GM12878 (cell line): ENCODE results near the gene ATP1B1. TPM values are rescaled to one million over a fixed set of nuclear protein-coding genes. Genes with fewer than 3 reads are reported as not detected.

Experiments
- ATAC-seq: fragments of 200-7000 bp; cut with Tn5 transposase; 3 replicates; pipeline ENCODE4 v1.9.1; 2020; ENCODE audit warnings: mild to moderate bottlenecking, moderate library complexity
- BruUV-seq: library from RNA; stranded (reverse); fragments of 400-500 nt; replicated peaks from 2 replicates; lab custom pipeline; 2021; lab: Mats Ljungman, UMichigan
- CTCF ChIA-PET: fragments of 300-600 bp; sonication (Branson Sonifier 250); formaldehyde crosslinking; extraction: SDS; loops from one replicate; lab custom pipeline; 2021; ENCODE audit warnings: inconsistent platforms; lab: Yijun Ruan, JAX
- POLR2A ChIA-PET: fragments of 350-600 bp; formaldehyde crosslinking; extraction: SDS; loops from one replicate; lab custom pipeline; 2021; ENCODE audit warnings: inconsistent platforms; lab: Charles Lee
- RAD21 ChIA-PET: fragments of 300-600 bp; sonication (Branson Sonifier 250); formaldehyde crosslinking; loops from one replicate; lab custom pipeline; 2023; ENCODE audit warnings: antibody characterized with exemption; ENCODE audit not compliant: unreplicated experiment; lab: Charles Lee
- SMC1A ChIA-PET: fragments of 300-600 bp; sonication (Branson Sonifier 250); formaldehyde crosslinking; loops from one replicate; lab custom pipeline; 2023; ENCODE audit not compliant: unreplicated experiment, uncharacterized antibody; lab: Charles Lee
- DNase-seq: peaks from one replicate; pipeline ENCODE4 v3.0.0-alpha.2; 2011; ENCODE audit warnings: low read depth, low spot score
- FAIRE-seq: peaks from 3 replicates; lab custom pipeline; 2011; peaks lifted over from hg19 to GRCh38; lab: Jason Lieb, UNC
- H2AFZ ChIP-seq: 2 replicates; pipeline ENCODE4 v1.6.0; 2011; ENCODE audit warnings: low read depth, low read length, control low read depth; ENCODE audit not compliant: control insufficient read depth
- H3K27ac ChIP-seq: 2 replicates; pipeline ENCODE4 v1.5.1; 2011; ENCODE audit warnings: control low read depth; ENCODE audit not compliant: control insufficient read depth, insufficient read depth
- H3K27me3 ChIP-seq, 2 experiments: replicated peaks in 1 of 2; 2 replicates each; pipeline versions ENCODE4 v1.6.0 to v1.6.1; 2011; ENCODE audit warnings: low read length in 1 of 2; ENCODE audit not compliant: control insufficient read depth in 2 of 2, insufficient read depth in 2 of 2
- H3K36me3 ChIP-seq, 2 experiments: 2 replicates each; pipeline ENCODE4 v1.5.1; 2011; ENCODE audit warnings: low read length in 1 of 2; ENCODE audit not compliant: control insufficient read depth in 2 of 2, insufficient read depth in 2 of 2
- H3K4me1 ChIP-seq: 2 replicates; pipeline ENCODE4 v1.6.1; 2011; ENCODE audit warnings: mild to moderate bottlenecking, low read length, moderate library complexity, mixed read lengths; ENCODE audit not compliant: control insufficient read depth, insufficient read depth
- H3K4me2 ChIP-seq: 2 replicates; pipeline ENCODE4 v1.6.0; 2011; ENCODE audit warnings: control low read depth; ENCODE audit not compliant: control insufficient read depth, insufficient read depth
- H3K4me3 ChIP-seq: fragments of 200-600 bp; sonication (generic); 2 replicates; pipeline ENCODE4 v1.5.1; 2016
- H3K79me2 ChIP-seq: 2 replicates; pipeline ENCODE4 v1.6.0; 2011; ENCODE audit warnings: low read length; ENCODE audit not compliant: control insufficient read depth, insufficient read depth
- H3K9ac ChIP-seq: 2 replicates; pipeline ENCODE4 v1.8.0; 2011; ENCODE audit warnings: low read length, control low read depth, mixed read lengths; ENCODE audit not compliant: control insufficient read depth, insufficient read depth
- H3K9me3 ChIP-seq: replicated peaks from 3 replicates; pipeline ENCODE4 v1.5.1; 2011; ENCODE audit warnings: mild to moderate bottlenecking, low read length; ENCODE audit not compliant: control insufficient read depth, insufficient read depth
- H4K20me1 ChIP-seq: 2 replicates; pipeline ENCODE4 v1.6.0; 2011; ENCODE audit not compliant: control insufficient read depth, insufficient read depth
- CBX3 ChIP-seq: fragments of 200-600 bp; sonication (generic); IDR thresholded peaks from 2 replicates; pipeline ENCODE4 v1.6.1; 2016; ENCODE audit warnings: low read depth, borderline replicate concordance
- ETV6 ChIP-seq, 2 experiments: fragments of 450-650 bp in 1 of 2; IDR thresholded peaks in 1 of 2; conservative IDR thresholded peaks in 1 of 2; 2 replicates each; pipeline ENCODE4 v1.6.1; 2014; ENCODE audit warnings: antibody characterized with exemption in 1 of 2, borderline replicate concordance in 1 of 2, low read depth in 1 of 2, mild to moderate bottlenecking in 1 of 2, moderate library complexity in 1 of 2
- KLF5 ChIP-seq: fragments of 450-650 bp; IDR thresholded peaks from 2 replicates; pipeline ENCODE4 v1.6.1; 2014; ENCODE audit warnings: mild to moderate bottlenecking; ENCODE audit not compliant: partially characterized antibody
- MTA2 ChIP-seq: fragments of 450-650 bp; IDR thresholded peaks from 2 replicates; pipeline ENCODE4 v1.6.1; 2016; ENCODE audit warnings: low read depth, mild to moderate bottlenecking, moderate library complexity
- NRF1 ChIP-seq: conservative IDR thresholded peaks from 2 replicates; pipeline ENCODE4 v1.6.1; 2011; ENCODE audit warnings: mild to moderate bottlenecking, low read depth, low read length, improper control_type of control experiment
- PRDM15 ChIP-seq: fragments of 450-650 bp; formaldehyde crosslinking; IDR thresholded peaks from 2 replicates; pipeline ENCODE4 v1.4.0; 2020; ENCODE audit warnings: mild to moderate bottlenecking, moderate library complexity
- RBBP5 ChIP-seq: fragments of 200-600 bp; sonication (generic); conservative IDR thresholded peaks from 2 replicates; pipeline ENCODE4 v1.6.1; 2016
- STAT3 ChIP-seq: IDR thresholded peaks from 2 replicates; pipeline ENCODE4 v1.6.1; 2011; ENCODE audit warnings: low read depth, low read length, improper control_type of control experiment
- ZNF24 ChIP-seq: fragments of 450-650 bp; IDR thresholded peaks from 2 replicates; pipeline ENCODE4 v1.6.1; 2017; ENCODE audit warnings: antibody characterized with exemption, mild to moderate bottlenecking
- WGBS: methylation state at CpG from one replicate; pipeline ENCODE4 v1.1.6; 2016; ENCODE audit warnings: low lambda C conversion rate; ENCODE audit not compliant: insufficient replicate concordance, insufficient coverage; ENCODE audit errors: missing lambda C conversion rate; 5-methylcytosine and 5-hydroxymethylcytosine counted together
- in situ Hi-C: fragments of 300-500 bp; cut with MboI; formaldehyde crosslinking; loops from 9 replicates; pipeline ENCODE4 v1.14.3; 2018; ENCODE audit warnings: mixed read lengths
- intact Hi-C: fragments of 100-400 bp; cut with micrococcal nuclease; formaldehyde crosslinking; loops from one replicate; pipeline ENCODE4 v1.14.2; 2022; ENCODE audit not compliant: unreplicated experiment
- polyA plus RNA-seq, 11 experiments: library from polyadenylated mRNA; depleted of rRNA in 4 of 11; unstranded in 6 of 11; stranded (reverse) in 5 of 11; fragments of >200 nt; fragmentation: Nextera tagmentation in 4 of 11; fragmentation: Illumina TruSeq in 1 of 11; extraction: Ambion mirVana in 4 of 11; extraction: Trizol in 1 of 11; gene quantifications; 1 replicate in 1 of 11; 2 replicates in 10 of 11; pipeline versions ENCODE4 v1.2.1 to v1.2.3, GENCODE V29; 2011 to 2016; ENCODE audit warnings: inconsistent platforms in 2 of 11, missing spikeins in 2 of 11, low read depth in 1 of 11
- small RNA-seq: library from RNA; depleted of rRNA; stranded (forward); fragments of <200 nt; gene quantifications from one replicate; pipeline ENCODE3, GENCODE V24; 2014
- total RNA-seq, 4 experiments: library from RNA; depleted of rRNA in 3 of 4; stranded (reverse); fragments of >200 nt in 3 of 4; fragmentation: Illumina TruSeq in 1 of 4; extraction: Trizol in 1 of 4; gene quantifications; 2 replicates each; pipeline versions ENCODE4 v1.2.1 to v1.2.3, GENCODE V29; 2013 to 2021

The ATP1B1 gene
- total and polyA plus RNA-seq, 10 of the 15 experiments (the other 5 are each of a cell fraction or from before 2014, with no cell fraction given), result 0.84 to 14.0 (median 1.4) TPM

GRCh38 chr1:169180174-169180573, 73.7 kb downstream of the ATP1B1 start:
- H3K36me3 ChIP-seq, result no peaks in the 10 kb centered on the region
- no peaks in the 10 kb centered on the region for H4K20me1 ChIP-seq
- no peaks in the 10 kb centered on the region for H3K4me1 ChIP-seq
- no peaks in the 10 kb centered on the region; a peak in 1 of 4 replicates for H3K27me3 ChIP-seq
- ChIA-PET RAD21 (interaction anchor here (0.6 kb wide), 1 partner anchor 70 kb away, joined by 3 read pairs; no protein-coding TSS in a partner anchor), POLR2A (no interaction called here), CTCF (interaction anchor here (0.6 to 2.7 kb wide), 4 partner anchors 15 to 575 kb away, joined by 3 to 10 read pairs (median 4); no protein-coding TSS in a partner anchor), SMC1A (interaction anchor here (1.2 to 2.0 kb wide), 3 partner anchors 13 to 543 kb away, joined by 3 to 7 read pairs (median 5); no protein-coding TSS in a partner anchor)
- H3K4me2 ChIP-seq, result no peak overlapping the region
- ATAC-seq (no peak), DNase-seq (no peak), FAIRE-seq (no peak)
- no peaks in the 10 kb centered on the region for H3K79me2 ChIP-seq
- 94% methylated on average over 3 of the region's 3 CpGs for WGBS
- intact Hi-C loops (no loop called here), in situ Hi-C loops (no loop called here)
- no TSS peak for BruUV-seq
- H2AFZ ChIP-seq, result no peak overlapping the region
- H3K27ac ChIP-seq, result no peak overlapping the region
- TF ChIP-seq STAT3 (no peak), PRDM15 (CRISPR knock-in tag) (no peak), KLF5 (no peak), ETV6 (conservative IDR thresholded peaks at IDR 0.05 in 1 of 2, IDR thresholded peaks at IDR 0.05 in 1 of 2; ENCODE audit: borderline replicate concordance in 1 of 2, low read depth in 1 of 2) (no peak), NRF1 (no peak), ZNF24 (no peak), CBX3 (no peak), MTA2 (no peak), RBBP5 (no peak)
- no peak overlapping the region for H3K4me3 ChIP-seq
- no peak overlapping the region for H3K9ac ChIP-seq
- no peaks in the 10 kb centered on the region for H3K9me3 ChIP-seq

Small RNA genes lying within 50 kb of the gene (small RNA-seq; reads per million reads assigned to genes)
- gene RNA5SP66, result not detected
